Osteoblast (primary cell): ENCODE measurements around the gene TET2. TPM values are rescaled to one million over a fixed set of nuclear protein-coding genes. Genes with fewer than 3 reads are reported as not detected.

Experiments
- DNase-seq: peaks from one replicate; pipeline ENCODE4 v3.0.0; 2011; ENCODE audit warnings: low spot score, mixed read lengths; ENCODE audit not compliant: insufficient read length; ENCODE audit errors: missing footprints
- H2AFZ ChIP-seq: 2 replicates; pipeline ENCODE4 v1.6.0; 2011; ENCODE audit warnings: mild to moderate bottlenecking, low read length
- H3K27ac ChIP-seq: 2 replicates; pipeline ENCODE4 v1.5.1; 2011; ENCODE audit warnings: mild to moderate bottlenecking, low read depth, low read length, moderate library complexity
- H3K27me3 ChIP-seq: 2 replicates; pipeline ENCODE4 v1.6.0; 2012; ENCODE audit warnings: mild to moderate bottlenecking, control low read depth, inconsistent platforms, low read length, moderate library complexity; ENCODE audit not compliant: insufficient read depth
- H3K36me3 ChIP-seq: 2 replicates; pipeline ENCODE4 v1.5.1; 2011; ENCODE audit warnings: mild to moderate bottlenecking, low read length, control low read depth, moderate library complexity; ENCODE audit not compliant: insufficient read depth
- H3K4me1 ChIP-seq: 2 replicates; pipeline ENCODE4 v1.5.1; 2011; ENCODE audit warnings: mild to moderate bottlenecking, low read length, control low read depth, moderate library complexity; ENCODE audit not compliant: insufficient read depth
- H3K4me2 ChIP-seq: 2 replicates; pipeline ENCODE4 v1.6.0; 2011; ENCODE audit warnings: mild to moderate bottlenecking, low read length; ENCODE audit not compliant: insufficient read depth
- H3K4me3 ChIP-seq: fragments of 200-600 bp; sonication (generic); 3 replicates; pipeline ENCODE4 v1.5.1; 2012; ENCODE audit warnings: mild to moderate bottlenecking, low read length, inconsistent platforms; ENCODE audit not compliant: insufficient read depth
- H3K79me2 ChIP-seq: 2 replicates; pipeline ENCODE4 v1.6.0; 2012; ENCODE audit warnings: mild to moderate bottlenecking, low read length, control low read depth, inconsistent platforms; ENCODE audit not compliant: insufficient read depth
- H3K9me3 ChIP-seq: 2 replicates; pipeline ENCODE4 v1.5.1; 2011; ENCODE audit warnings: low read depth, low read length, control low read depth
- H4K20me1 ChIP-seq: 2 replicates; pipeline ENCODE4 v1.6.0; 2012; ENCODE audit warnings: mild to moderate bottlenecking, low read length, control low read depth; ENCODE audit not compliant: insufficient read depth
- CTCF ChIP-seq: IDR thresholded peaks from 2 replicates; pipeline ENCODE4 v1.5.1; 2011; ENCODE audit warnings: mild to moderate bottlenecking, low read depth, low read length, moderate library complexity; ENCODE audit errors: extremely low read depth
- small RNA-seq: library from RNA; depleted of rRNA; stranded (forward); fragments of <200 nt; gene quantifications from one replicate; pipeline ENCODE3, GENCODE V24; 2012
- total RNA-seq: library from RNA; depleted of rRNA; stranded (reverse); fragments of >200 nt; gene quantifications from 2 replicates; pipeline ENCODE4 v1.2.3, GENCODE V29; 2012

Gene TET2
- total RNA-seq, 1 donor, result 15.9 TPM

- DNase-seq, result no peak
- TF ChIP-seq CTCF, result no peak
- no peaks in the 10 kb centered on the region for H3K9me3 ChIP-seq
Observed at GRCh38 chr4:105318486-105318885, 171.8 kb downstream of the TET2 start.

GRCh38 chr4:105327222-105327621, 180.5 kb downstream of the TET2 start:
- DNase-seq, result no peak
- Histone ChIP-seq H4K20me1 (no peaks in the 10 kb centered on the region), H3K4me1 (no peaks in the 10 kb centered on the region), H3K9me3 (no peaks in the 10 kb centered on the region), H3K4me3 (no peak overlapping the region), H3K36me3 (no peaks in the 10 kb centered on the region), H3K27me3 (no peaks in the 10 kb centered on the region), H3K79me2 (no peaks in the 10 kb centered on the region), H2AFZ (no peak overlapping the region), H3K4me2 (no peak overlapping the region), H3K27ac (no peak overlapping the region)
- TF ChIP-seq CTCF, result no peak

More at GRCh38 chr4:105318486-105318885, 171.8 kb downstream of the TET2 start:
- H3K4me2 ChIP-seq, result no peak overlapping the region
- no peak overlapping the region for H3K27ac ChIP-seq
- H3K4me3 ChIP-seq, result no peak overlapping the region
- H3K79me2 ChIP-seq, result no peaks in the 10 kb centered on the region
- H2AFZ ChIP-seq, result no peak overlapping the region
- H4K20me1 ChIP-seq, result no peaks in the 10 kb centered on the region
- no peaks in the 10 kb centered on the region for H3K4me1 ChIP-seq
- H3K27me3 ChIP-seq, result no peaks in the 10 kb centered on the region
- H3K36me3 ChIP-seq, result no peaks in the 10 kb centered on the region

- no peak overlapping the region for H2AFZ ChIP-seq
- no peak for TF ChIP-seq CTCF
Observed at GRCh38 chr4:105327956-105328355, 181.3 kb downstream of the TET2 start.

GRCh38 chr4:105329081-105329480, 182.4 kb downstream of the TET2 start:
- Histone ChIP-seq H3K4me1 (no peaks in the 10 kb centered on the region), H2AFZ (no peak overlapping the region), H3K9me3 (no peaks in the 10 kb centered on the region), H3K36me3 (no peaks in the 10 kb centered on the region), H3K4me2 (no peak overlapping the region), H3K27ac (no peak overlapping the region), H3K79me2 (no peaks in the 10 kb centered on the region), H3K4me3 (no peak overlapping the region), H4K20me1 (no peaks in the 10 kb centered on the region), H3K27me3 (no peaks in the 10 kb centered on the region)
- DNase-seq, result no peak
- TF ChIP-seq CTCF, result no peak

More at GRCh38 chr4:105327956-105328355, 181.3 kb downstream of the TET2 start:
- no peak for DNase-seq
- H3K4me2 ChIP-seq, result no peak overlapping the region
- no peaks in the 10 kb centered on the region for H3K4me1 ChIP-seq
- no peak overlapping the region for H3K4me3 ChIP-seq
- no peak overlapping the region for H3K27ac ChIP-seq
- no peaks in the 10 kb centered on the region for H3K27me3 ChIP-seq
- no peaks in the 10 kb centered on the region for H4K20me1 ChIP-seq
- H3K9me3 ChIP-seq, result no peaks in the 10 kb centered on the region
- no peaks in the 10 kb centered on the region for H3K36me3 ChIP-seq
- no peaks in the 10 kb centered on the region for H3K79me2 ChIP-seq

Small RNAs within 50 kb of the gene (small RNA-seq; reads per million reads assigned to genes)
- gene RF00322 (not detected), gene RN7SL89P (not detected)
